ENCODE results near the gene TRAK1.

TRAK1 gene

GRCh38 chr3:42128526-42128925 lies 37.4 kb downstream of the TRAK1 start:
- DNase-seq = no peak

- DNase-seq = no peak
These were observed 38.1 kb downstream of the TRAK1 start for GRCh38 chr3:42129014-42129953.

GRCh38 chr3:42130007-42130328 lies 38.8 kb downstream of the TRAK1 start:
- DNase-seq = no peak

GRCh38 chr3:42130329-42131070 lies 39.3 kb downstream of the TRAK1 start:
- DNase-seq = no peak

GRCh38 chr3:42133500-42134298 lies 42.5 kb downstream of the TRAK1 start:
- no peak for DNase-seq

GRCh38 chr3:42134867-42135464 lies 43.8 kb downstream of the TRAK1 start:
- DNase-seq = no peak

- no peak for DNase-seq
These were observed 48.7 kb downstream of the TRAK1 start for GRCh38 chr3:42139621-42140453.

- DNase-seq = no peak
These were observed 49.6 kb downstream of the TRAK1 start for GRCh38 chr3:42140665-42141203.

GRCh38 chr3:42143440-42143839 lies 52.3 kb downstream of the TRAK1 start:
- DNase-seq = no peak

- DNase-seq = no peak
These were observed 53.1 kb downstream of the TRAK1 start for GRCh38 chr3:42144209-42144608.

- DNase-seq = no peak
These were observed 57.1 kb downstream of the TRAK1 start for GRCh38 chr3:42148086-42148848.

GRCh38 chr3:42148982-42149432 lies 57.9 kb downstream of the TRAK1 start:
- no peak for DNase-seq

- no peak for DNase-seq
These were observed 58.4 kb downstream of the TRAK1 start for GRCh38 chr3:42149532-42149931.

- DNase-seq = no peak
These were observed 58.8 kb downstream of the TRAK1 start for GRCh38 chr3:42149975-42150374.

- no peak for DNase-seq
These were observed 60.5 kb downstream of the TRAK1 start for GRCh38 chr3:42151596-42152168.

GRCh38 chr3:42152193-42152592 lies 61.0 kb downstream of the TRAK1 start:
- DNase-seq = no peak

GRCh38 chr3:42153039-42153438 lies 61.9 kb downstream of the TRAK1 start:
- no peak for DNase-seq

GRCh38 chr3:42157540-42158538 lies 66.7 kb downstream of the TRAK1 start:
- DNase-seq = no peak

GRCh38 chr3:42159147-42159546 lies 68.0 kb downstream of the TRAK1 start:
- no peak for DNase-seq

All from suppressor macrophage treated with lipopolysaccharide for 1 hour (primary cell).